ENCODE data around the gene PPM1J.

PPM1J gene

DNA sequence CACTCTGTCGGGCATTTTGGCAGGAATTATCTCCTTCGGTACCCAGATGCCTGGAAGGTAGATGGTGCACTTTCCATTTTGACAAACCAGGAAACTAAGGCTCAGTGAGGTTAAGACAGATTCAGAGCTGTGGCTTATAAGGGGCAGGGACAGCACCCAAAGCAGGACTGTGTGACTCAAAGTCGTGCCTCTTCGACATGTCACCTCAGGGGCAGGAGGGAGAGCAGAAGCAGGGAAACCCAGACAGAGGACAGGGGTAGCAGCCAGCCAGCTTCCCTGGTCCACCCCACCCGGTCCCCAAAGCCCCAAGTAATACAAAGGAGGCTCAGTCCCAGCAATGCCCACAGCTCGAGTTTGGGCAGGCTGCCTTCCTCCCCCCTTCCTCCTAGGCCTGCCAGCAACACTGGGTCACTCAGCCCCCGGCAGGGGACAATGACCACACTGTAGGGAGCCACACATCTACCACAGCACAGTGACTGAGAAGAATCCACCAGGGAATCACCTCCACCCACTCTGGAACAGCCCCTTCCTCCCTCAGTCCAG, 10.7 kb downstream of the PPM1J start:
- TF ChIP-seq, protein P1, sequence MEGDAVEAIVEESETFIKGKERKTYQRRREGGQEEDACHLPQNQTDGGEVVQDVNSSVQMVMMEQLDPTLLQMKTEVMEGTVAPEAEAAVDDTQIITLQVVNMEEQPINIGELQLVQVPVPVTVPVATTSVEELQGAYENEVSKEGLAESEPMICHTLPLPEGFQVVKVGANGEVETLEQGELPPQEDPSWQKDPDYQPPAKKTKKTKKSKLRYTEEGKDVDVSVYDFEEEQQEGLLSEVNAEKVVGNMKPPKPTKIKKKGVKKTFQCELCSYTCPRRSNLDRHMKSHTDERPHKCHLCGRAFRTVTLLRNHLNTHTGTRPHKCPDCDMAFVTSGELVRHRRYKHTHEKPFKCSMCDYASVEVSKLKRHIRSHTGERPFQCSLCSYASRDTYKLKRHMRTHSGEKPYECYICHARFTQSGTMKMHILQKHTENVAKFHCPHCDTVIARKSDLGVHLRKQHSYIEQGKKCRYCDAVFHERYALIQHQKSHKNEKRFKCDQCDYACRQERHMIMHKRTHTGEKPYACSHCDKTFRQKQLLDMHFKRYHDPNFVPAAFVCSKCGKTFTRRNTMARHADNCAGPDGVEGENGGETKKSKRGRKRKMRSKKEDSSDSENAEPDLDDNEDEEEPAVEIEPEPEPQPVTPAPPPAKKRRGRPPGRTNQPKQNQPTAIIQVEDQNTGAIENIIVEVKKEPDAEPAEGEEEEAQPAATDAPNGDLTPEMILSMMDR (IDR thresholded peaks at IDR 0.05; ENCODE audit: control insufficient read depth, insufficient read depth, low read depth, low read length, missing control alignments): no peak
- H3K4me3 ChIP-seq (ENCODE audit: control insufficient read depth, low read depth, low read length): peak overlapping the region; percentile 97
- DNase-seq (ENCODE audit: low read depth): no peak

DNA sequence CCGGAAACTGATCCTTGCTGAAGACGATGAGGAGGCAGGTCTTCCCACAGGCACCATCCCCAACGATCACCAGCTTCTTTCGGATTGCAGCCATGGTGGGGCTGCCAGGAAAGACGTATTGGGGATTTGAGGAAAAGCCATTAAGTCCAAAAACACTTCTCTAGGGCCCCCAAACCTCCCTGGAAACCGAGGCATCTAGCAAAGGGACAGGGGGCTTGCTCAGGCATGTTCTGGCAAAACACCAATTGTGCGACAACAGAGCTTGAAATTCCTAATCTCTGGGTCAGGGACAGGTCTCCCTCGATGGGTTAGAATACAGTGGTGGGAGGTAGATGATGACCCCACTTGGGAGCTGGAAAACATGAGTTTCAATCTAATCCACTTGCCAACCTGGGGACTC, 11.4 kb downstream of the PPM1J start:
- H3K4me3 ChIP-seq (ENCODE audit: control insufficient read depth, low read depth, low read length): no peak overlapping the region
- TF ChIP-seq, protein P1 (IDR thresholded peaks at IDR 0.05; ENCODE audit: control insufficient read depth, insufficient read depth, low read depth, low read length, missing control alignments): no peak
- DNase-seq (ENCODE audit: low read depth): no peak

DNA sequence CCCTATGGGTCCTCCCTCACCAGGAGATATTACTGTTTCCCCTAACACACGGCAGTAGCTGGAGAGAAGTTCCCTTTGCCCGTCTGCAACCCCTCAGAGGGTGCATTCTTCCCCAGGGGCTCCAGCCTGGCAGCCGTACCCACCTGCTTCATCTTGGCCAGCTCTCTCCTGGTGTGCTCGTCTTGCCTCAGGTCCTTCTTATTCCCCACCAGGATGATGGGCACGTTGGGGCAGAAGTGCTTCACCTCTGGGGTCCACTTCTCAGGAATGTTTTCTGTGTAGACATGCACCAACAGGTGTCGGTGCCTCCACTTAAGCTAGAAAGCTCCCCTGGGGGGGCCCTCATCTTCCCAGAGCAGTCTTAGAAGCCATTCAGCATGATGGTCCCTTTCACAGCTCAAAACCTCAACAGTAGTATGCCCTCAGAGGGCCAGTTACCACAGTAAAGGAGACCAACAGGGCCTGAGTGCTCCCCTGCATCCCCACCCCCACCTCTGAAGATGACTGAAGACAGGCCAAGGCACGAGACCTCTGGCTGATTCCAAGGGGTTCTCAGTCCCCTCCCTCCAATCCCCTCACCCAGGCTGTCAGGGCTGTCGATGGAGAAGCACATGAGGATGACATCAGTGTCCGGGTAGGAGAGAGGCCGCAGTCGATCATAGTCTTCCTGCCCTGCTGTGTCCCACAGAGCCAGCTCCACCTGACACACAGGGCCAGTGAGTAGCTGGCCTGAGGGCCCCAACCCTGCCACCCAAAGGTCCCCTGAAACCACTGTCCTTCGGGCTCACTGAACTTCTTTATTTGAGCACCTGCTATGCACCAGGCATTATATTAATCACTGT, 12.5 kb downstream of the PPM1J start:
- H3K4me3 ChIP-seq (ENCODE audit: control insufficient read depth, low read depth, low read length): no peak overlapping the region
- no peak for DNase-seq (ENCODE audit: low read depth)
- TF ChIP-seq, protein P1 (IDR thresholded peaks at IDR 0.05; ENCODE audit: control insufficient read depth, insufficient read depth, low read depth, low read length, missing control alignments): no peak

DNA sequence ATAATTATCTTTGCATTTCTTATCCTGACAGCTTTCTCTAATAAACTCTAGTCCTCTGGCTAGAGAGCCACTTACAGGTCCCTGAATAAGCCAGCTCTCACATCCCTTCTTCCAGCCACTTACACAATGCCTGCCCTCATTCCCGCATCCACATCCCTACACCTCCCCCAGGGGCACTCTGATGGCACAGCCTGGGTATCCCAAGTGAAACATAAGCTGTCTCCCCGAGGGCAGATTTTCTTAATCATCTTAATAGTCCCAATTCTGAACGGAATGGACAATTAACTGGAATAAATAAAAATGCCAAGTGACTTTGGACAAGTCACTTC, 13.1 kb downstream of the PPM1J start:
- TF ChIP-seq, protein P1 (IDR thresholded peaks at IDR 0.05; ENCODE audit: control insufficient read depth, insufficient read depth, low read depth, low read length, missing control alignments): no peak
- DNase-seq (ENCODE audit: low read depth): no peak
- no peak overlapping the region for H3K4me3 ChIP-seq (ENCODE audit: control insufficient read depth, low read depth, low read length)

DNA sequence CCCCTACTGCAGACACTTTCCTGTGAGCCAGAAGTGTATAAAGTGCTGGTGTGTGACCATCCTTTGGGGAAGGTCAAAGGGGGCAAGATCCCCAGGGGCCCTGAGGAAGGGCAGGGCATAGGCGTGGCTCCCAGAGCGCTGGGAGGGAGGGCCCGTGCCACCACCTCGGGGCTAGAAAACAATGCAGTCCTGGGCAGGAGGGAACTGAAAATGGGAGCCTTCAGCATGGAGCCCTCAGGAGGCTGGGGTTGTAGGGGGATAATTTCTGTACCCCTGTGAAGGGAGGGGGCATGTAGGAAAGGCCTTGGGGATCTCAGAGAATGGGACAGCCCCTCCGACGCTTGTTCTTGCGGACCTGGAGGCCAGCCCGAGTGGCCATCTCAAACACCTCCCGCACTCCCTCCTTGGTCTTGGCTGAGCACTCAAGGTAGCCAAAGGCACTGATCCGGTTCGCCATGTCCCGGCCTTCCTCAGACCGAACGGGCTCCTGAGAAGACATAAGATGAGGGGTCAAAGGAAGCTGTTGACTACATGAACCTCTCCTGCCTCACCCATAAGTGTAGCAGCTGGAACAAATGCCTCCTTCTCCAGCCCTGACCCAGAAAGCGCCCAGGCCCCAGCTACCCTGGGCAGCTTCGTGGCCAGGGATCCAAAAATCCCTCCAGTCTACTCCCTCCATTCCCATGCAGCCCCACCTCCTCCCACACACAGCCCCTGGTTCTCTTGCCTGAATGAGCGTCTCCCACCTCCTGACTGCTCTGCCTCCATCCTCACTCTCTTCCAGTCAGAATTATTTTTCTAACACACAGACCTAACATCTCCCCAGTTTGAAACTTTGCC, 13.7 kb downstream of the PPM1J start:
- H3K4me3 ChIP-seq (ENCODE audit: control insufficient read depth, low read depth, low read length): no peak overlapping the region
- TF ChIP-seq, protein P1 (IDR thresholded peaks at IDR 0.05; ENCODE audit: control insufficient read depth, insufficient read depth, low read depth, low read length, missing control alignments): no peak
- DNase-seq (ENCODE audit: low read depth): no peak

DNA sequence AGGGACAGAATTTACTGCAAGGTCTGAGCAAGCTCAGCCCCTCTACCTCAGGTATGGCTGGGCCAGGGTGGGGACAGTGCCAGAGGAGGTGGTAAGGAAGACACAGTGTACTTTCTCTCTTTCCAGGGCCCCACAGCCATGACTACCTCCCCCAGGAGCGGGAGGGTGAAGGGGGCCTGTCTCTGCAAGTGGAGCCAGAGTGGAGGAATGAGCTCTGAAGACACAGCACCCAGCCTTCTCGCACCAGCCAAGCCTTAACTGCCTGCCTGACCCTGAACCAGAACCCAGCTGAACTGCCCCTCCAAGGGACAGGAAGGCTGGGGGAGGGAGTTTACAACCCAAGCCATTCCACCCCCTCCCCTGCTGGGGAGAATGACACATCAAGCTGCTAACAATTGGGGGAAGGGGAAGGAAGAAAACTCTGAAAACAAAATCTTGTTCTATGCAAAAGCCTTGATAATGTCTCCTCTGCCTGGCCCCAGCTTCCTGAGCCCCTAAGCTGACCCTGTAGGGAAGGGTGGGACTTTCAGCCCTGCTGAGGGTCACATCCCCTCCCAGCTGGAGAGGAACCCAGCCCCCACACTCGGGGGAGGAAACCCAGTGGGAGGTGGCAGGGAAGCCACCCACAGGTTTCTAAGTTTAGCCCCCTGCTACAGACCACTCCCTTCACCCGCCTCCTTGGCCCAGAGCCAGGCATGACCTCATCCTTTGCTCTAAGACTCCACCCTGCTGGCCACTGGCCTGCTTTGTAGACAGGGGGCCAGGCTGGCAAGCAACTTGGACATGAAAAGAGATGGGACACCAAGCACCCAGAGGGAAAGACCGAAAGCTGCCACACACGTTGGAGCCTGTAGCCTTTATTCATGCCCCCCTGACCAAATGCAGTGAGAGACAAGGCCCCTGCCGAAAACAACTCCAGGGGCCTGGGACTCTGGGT, 14.6 kb downstream of the PPM1J start:
- DNase-seq (ENCODE audit: low read depth): peak; percentile 75
- TF ChIP-seq, protein P1 (IDR thresholded peaks at IDR 0.05; ENCODE audit: control insufficient read depth, insufficient read depth, low read depth, low read length, missing control alignments): peak; percentile 26
- H3K4me3 ChIP-seq (ENCODE audit: control insufficient read depth, low read depth, low read length): no peak overlapping the region
